GM19397 (cell line): ENCODE measurements around the gene CAMTA1.
"Not testable (repeated sequence)": the region's sequence is repeated elsewhere in the genome, so short reads cannot be mapped to it uniquely, and the experiment has no call there.

Experiments used
- ATAC-seq: cut with Tn5 transposase; IDR thresholded peaks from one replicate; pipeline ENCODE4 v1.9.1; 2021; ENCODE audit warnings: mild to moderate bottlenecking, moderate library complexity; ENCODE audit not compliant: unreplicated experiment

The CAMTA1 gene

DNA sequence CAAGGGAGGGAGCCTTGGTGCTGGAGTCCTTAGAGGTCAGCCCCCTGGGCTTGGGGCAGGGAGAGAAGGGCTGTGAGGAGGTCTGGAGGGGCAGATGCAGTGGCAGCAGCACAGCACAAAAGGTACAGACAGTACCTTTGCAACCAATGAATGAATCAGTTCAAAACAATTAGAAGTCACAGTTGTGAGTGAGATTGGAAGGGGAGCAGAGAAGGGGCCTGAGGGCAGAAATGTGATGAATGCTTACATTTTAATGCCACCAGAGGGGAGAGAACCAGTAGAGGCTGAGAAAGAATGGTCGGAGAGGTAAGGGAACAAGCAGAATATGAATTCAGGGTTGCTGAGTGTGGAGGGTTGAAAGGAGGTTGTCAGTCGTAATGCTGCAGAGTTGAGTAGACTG lies 24.2 kb downstream of the CAMTA1 start:
- ATAC-seq, result no peak

DNA sequence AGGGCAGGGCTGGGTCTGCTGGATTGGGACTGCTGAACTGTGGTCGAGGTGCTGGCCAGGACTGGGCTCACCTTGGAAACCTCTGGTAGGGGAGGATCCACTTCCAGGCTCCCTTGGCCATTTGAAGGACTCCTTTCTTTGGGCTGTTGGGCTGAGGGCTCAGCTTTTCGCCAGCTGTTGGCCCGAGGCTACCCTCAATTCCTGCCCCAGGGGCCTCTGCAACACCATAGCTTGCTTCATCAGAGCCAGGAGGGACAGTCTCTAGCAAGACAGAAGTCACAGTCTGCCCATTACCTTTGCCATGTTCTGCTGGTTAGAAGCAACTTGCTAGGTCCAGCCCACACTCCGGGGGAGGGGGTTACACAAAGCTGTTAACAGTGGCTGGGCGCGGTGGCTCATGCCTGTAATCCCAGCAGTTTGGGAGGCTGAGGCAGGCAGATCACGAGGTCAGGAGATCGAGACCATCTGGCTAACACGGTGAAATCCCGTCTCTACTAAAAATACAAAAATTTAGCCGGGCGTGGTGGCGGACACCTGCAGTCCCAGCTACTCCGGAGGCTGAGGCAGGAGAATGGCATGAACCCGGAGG lies 25.0 kb downstream of the CAMTA1 start:
- ATAC-seq, result not testable (repeated sequence)

DNA sequence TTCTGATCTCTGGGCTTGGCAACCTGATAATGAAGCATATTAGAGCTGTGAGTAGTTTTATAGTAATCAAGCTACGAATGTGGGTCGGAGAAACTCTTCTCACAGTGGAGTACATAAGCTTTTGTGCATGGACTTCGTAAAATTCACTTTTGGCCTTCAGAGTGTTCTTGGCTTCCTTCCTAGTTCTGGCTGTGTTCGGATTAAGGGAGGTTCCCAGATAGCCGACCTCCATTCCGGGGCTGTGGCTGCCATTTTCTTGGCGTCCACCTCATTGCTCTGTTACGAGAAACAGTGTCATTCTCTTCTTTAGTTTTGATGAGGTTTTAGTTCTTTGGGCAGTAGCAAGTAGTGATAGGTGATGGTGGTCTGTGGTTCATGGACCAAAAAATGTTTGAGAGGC lies 26.3 kb downstream of the CAMTA1 start:
- no peak for ATAC-seq

DNA sequence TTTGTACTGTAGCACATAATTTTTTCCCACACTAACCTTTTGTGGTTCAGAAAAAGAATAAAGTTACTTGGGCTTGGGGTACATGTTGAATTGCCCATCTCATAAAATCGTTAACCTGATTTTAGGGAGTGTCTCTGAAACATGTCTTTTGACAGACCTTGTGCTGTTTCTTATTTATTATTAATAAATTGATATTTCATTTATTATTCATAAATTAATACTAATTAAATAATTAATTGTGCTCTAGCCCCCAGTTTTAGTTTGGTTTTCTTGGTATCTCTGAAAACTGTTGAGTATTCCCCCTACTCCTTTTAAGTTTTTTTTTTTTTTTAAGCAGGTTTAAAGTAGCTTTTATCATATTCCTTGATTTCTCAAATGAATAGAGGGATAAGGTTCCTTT lies 27.9 kb downstream of the CAMTA1 start:
- ATAC-seq, result no peak

DNA sequence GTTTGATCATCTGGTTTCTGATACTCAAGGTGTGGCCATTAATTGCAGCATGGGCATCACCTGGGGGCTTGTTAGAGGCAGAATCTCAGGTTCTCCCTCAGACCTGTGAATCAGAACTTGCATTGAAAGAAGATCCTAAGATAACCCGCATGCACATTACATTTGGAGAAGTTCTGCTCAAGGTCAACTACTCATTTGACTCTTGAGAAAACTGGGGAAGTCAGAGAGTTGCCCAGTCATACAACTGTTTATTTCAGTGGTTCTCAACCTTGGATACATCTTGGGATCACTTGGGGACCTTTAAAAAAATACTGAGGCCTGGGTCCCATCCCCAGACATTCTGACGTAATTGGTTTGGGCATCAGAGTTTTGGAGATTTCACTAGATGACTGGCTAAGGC lies 30.5 kb downstream of the CAMTA1 start:
- no peak for ATAC-seq

DNA sequence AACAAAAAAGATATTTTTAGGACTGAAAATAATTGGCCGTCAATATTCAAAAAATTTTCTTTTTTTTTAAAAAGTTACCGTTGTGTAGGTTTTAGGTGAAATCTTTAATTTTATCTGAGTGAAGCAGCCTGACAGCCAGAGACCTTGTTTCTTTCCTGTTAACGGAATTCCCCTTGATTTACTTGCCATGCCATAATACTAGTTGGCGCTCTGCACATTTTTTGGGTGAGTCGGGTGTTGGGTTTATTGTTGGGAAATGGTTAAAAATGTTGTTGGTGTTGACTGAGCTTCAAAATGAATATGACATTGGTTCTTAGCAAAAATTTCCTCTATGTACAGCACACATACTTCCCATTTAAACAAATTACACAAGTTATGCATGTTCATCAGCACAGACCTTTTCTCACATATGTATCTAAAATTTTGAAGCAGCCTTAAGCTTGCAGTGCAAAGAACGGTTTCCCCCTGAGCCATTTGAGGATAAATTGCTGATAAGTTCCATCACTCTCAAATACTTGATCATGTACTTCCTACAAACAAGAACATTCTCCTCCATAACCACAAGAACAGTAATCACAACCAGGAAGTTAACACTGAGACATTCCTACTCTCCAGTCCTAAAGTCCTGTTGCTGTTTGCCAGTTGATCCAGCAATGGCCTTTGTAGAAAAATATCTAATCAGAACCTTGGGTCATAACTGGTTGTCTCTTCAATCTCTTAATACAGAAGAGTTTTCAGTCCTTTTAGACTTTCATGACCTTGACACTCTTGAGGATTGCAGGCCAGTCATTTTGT lies 34.2 kb downstream of the CAMTA1 start:
- ATAC-seq, result no peak

DNA sequence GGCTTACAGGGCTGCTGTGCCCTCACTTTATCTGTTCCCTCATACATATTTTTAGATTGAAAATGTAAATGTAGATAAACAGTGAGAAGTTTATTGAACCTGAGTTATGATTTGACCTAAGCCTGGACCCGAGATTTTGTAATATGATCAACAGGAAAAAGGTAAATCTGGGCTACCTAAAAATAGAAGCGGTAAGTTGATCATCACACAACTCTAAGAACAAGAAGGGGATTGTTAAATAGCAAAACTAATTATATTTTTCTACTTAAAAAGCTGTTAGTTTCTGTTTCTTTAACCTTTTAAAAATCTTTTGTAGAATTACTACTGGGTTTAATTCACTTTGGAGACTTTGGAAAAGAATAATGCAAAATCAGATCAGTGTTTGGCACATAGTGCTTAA lies 35.6 kb downstream of the CAMTA1 start:
- ATAC-seq, result no peak

DNA sequence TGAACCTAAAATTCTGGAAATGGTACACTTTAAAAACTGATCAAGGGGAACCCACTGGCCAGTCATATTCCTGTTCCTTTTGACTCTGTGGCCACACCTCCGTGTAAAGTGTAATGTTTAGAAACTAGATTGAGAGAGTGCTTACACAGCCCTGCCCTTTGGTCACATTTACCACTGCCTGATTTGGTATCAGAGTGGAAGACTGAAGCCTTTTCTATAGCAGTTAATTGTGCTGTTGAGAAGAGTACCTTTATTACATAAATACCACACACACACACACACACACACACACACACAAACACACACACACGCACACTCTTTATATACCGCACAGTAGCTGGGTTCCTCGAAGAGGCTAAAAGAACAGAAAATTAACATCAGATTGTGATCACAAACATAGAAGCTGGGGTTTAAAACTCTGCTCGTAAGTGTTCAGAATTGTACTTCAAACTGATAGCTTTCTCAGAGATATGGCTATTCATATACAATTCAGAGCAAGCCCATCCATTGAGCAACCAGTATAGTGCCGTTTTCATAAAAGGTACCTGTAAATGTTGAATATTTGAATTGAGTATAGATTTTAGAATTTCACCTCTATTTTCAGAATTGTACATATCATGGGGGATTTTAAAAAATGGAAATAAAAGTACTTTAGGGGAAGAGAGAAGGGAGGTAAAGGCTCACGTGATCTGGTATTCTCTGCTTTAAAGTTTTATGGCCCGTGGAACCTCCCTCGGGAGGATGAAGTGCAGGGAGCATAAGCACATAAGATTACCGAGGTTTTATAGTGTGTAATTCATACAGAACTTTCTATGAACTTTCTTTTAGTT lies 37.5 kb downstream of the CAMTA1 start:
- ATAC-seq, result no peak

DNA sequence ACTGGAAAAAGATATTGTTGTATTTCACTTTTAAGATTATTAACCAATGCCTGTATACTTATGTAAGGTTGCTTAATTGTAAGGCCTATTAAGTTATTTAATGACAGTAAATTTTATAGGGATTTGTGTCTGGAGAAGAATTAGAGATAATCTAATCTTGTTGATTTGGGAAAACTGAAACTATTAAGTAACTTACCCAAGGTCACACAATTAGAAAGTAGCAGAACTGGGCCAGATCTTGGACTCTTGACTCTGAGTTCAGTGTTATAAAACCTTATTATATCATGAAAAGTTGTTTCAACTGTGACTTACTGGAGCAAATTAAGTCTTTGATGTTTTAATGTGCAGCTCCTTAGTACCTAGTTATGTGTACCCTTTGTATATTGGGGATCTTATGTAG lies 38.5 kb downstream of the CAMTA1 start:
- ATAC-seq, result no peak

DNA sequence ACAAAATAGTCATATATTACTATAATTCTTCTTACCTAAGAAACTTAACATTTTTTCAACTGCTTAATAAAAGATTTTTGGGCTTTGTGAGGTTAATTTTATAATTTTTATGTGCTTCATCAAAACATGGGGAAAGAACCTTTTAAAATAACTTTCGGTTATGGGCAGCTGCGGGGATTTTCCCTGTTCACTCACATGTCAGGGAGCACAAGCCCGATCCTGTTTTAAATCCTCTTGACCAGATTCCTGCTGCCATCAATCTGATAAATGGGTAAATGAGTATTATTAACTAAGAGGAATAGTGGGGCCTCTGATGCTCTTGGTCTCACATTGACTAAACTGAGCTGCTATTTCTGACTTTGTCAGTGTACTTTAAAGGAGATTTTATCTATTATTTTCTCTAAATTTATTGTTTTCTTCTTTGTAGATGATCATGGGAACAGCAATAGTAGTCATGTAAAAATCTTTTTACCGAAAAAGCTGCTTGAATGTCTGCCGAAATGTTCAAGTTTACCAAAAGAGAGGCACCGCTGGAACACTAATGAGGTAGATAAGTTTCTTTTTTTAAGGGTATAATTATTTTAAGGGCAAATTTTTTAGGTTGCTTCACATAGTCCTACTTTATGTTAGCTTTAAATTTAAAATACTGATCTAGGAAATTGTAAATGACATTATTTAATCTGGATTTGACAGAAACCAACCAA lies 39.6 kb downstream of the CAMTA1 start:
- no peak for ATAC-seq

DNA sequence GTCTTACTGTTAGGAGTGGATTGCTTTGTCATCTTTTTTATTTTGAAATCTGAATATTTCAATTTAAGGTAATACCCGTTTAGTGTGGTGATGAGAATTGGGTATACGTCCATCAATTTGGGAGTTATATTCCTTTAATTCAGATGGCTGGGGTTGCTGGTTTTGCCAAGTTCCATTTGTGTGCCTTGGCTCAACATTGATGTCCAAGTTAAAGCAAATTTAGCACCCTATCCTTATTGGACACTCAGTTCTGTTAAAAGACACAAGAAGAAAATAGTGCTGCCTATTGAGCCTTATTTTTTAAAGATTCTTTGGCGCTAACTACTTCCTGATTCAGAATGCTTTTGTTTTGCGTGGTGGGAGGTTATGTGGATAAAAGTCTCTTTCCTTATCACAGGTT lies 40.6 kb downstream of the CAMTA1 start:
- no peak for ATAC-seq

DNA sequence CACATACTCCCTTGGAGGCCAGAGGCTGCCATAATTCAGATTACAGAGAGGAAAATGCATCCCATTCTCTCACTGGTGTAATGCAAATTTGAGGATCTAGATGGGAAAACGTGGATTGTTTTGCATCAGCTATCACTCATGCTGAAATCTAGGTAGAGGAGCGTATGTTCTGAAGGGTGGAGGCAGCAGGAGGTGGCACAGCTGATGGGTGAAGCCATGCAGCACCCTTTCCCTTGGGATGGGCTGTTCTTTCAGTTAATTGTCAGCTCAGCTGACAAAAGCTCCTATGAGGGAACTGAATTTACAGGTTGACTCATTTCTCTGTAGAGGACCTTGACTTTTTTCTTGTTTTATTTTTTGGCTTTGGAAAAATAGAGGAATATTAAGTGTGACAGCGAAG lies 41.8 kb downstream of the CAMTA1 start:
- ATAC-seq, result no peak

DNA sequence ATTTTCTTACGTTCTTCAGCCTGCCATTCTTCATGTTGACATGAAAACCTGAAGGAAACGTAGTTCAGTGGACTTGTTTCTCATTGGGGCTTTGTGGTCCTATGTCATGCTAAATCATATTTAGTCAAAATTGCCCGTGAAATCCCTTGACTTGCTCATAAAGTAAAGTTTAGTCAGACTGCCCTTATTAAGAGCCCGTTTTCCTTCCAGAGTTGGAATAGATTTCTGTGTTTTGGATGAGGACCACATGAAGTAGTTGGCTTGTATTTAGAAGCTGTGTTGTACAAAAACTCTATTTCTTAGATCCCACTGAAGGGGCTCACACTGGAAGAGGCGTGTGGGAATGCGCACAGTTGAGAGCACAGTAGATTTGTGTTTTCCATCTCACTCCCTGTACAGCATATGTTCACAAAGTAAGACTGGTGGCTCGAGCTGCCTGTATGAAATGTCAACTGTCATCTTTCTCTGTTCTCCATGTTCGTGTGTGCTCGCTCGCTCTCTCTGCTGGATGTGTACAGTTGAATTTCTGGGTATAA lies 42.4 kb downstream of the CAMTA1 start:
- no peak for ATAC-seq

DNA sequence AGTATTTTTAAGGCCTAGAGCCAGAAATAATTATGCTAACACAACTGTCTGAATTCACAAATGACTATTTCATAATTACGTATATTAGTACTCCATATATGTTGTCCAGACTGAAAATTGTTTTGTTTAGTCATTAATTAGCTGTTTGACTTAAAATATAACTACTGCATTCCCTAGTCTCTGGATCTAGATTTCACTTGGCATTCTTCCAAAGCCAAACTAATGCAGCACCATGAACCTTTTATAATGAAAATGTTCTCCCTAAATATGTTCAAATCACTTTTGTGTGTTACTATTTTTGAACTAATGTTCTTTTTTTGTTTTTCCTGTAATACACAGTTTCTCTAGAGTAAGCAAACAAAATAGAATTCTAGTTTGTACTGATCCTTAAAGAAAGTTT lies 46.1 kb downstream of the CAMTA1 start:
- no peak for ATAC-seq

DNA sequence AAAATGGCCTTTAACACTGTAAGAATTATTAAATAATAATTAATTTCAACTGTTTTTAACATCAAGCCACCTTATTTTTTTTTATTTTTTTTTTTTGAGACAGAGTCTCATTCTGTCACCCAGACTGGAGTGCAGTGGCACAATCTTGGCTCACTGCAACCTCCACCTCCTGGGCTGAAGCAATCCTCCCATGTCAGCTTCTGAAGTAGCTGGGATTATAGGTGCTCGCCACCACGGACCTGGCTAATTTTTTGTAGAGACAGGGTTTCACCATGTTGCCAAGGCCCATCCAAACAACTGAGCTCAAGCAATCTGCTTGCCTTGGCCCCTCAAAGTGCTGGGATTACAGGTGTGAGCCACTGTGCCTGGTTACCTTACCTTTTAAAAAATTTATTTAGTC lies 46.8 kb downstream of the CAMTA1 start:
- not testable (repeated sequence) for ATAC-seq

DNA sequence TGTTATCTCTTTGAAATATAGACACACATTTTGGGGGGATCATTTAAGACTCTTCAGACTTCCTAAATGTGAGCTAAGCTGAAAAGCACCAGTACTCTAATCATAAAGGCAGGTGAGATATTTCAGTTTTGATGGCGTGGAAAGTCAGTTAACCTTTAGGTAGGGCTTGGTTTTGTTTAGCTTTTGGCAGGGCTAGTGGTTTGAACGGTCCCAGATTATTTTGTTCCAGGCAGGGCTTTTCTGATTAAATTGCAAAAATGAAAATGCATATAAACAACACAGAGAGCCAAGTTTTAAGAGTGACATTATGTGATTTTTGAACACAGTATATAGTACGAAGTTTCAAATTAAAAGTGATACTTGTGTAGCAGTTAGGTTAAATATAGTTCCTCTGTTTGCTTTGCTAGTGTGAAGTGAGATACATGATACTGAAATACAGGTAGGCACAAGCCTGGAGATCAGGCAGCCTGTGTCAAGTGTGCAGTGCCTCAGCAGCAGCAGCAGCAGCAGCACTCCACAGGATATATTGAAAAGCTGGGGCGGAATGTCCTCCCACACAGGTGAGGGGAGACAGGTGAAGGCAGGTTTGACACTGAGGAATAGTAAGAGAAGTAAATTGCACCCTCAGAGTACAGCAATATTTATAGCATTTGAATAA lies 47.4 kb downstream of the CAMTA1 start:
- no peak for ATAC-seq

DNA sequence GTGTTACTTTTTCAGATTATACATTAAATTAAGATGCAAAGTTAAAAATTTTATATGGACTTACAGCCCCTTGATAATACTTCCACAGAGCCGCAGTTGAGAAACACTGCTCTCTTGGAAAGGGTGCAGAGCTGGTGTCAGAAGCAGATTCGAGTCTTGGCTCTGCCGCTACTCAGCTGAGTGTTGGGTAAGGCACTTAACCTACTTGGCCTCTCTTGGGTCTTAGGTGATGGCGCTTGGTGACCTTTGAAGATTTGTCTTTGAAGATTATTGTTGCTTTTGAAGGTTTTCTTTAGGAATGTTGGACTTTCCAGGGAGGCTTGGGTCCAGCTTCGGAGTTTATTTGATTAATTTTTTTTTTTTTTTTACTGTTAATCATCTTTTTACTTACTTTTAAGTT lies 48.5 kb downstream of the CAMTA1 start:
- ATAC-seq, result no peak

DNA sequence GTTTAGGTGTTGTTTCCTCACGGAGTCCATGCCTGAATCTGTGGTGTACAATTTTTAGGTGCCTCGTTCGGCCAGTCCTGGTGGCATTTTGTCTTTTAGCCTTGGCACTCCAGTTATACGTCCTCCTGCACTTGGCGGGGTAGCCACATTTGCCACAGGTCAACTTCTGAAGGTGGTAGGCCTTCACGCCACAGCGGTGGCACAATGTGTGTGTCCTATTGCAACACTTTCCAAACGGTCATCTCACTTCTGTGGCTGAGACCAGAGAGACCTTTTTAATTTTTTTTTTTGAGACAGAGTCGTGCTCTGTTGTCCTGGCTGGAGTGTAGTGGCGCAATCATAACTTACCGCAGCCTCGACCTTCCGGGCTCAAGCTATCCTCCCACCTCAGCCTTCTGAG lies 49.1 kb downstream of the CAMTA1 start:
- no peak for ATAC-seq

DNA sequence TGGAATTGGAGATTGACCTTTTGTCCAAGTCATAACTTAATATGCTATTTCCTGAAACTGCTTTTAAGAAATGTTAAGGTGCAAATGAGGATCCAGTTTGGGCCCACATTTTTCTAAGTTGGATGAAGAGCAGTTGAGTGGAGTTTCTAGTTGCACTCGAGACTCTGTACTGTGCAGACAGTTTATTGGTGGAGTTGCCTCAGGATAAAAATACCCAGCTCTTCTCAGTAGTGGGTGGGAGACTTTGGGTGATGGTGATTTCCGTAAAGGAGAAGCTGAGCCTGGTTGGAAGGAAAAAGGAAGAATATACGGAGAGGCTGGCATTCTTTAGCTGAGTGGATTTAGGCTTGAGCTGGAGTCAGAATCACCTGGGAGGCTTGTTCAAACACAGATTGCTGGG lies 49.9 kb downstream of the CAMTA1 start:
- no peak for ATAC-seq

DNA sequence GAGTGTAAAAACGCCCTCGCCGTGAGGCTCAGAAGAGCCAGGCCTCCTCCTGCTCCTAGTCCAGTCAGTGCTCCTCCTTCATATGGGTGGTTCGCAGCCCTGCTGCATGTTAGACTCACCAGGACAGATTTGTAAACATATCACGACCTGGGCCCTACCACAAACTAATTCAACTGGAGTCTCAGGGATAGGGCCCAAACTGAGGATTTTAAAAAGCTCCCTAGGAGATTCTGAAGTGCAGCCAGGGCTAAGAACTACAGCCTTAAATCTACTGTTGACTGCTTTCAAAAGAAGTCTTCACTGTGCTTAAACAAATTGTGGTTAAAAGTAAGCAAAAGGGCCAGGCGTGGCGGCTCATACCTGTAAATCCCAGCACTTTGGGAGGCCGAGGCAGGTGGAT lies 57.0 kb downstream of the CAMTA1 start:
- no peak for ATAC-seq

DNA sequence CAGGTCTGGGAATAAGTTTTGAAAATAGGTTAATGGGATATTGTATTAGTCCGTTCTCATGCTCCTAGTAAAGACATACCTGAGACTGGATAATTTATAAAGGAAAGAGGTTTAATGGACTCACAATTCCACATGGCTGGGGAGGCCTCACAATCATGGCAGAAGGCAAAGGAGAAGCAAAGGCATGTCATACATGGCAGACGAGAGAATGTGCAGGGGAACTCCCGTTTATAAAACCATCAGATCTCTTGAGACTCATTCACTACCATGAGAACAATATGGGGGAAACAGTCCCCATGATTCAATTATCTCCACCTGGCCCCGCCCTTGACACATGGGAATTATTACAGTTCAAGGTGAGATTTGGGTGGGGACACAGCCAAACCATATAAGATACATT lies 60.5 kb downstream of the CAMTA1 start:
- ATAC-seq, result not testable (repeated sequence)
